LHCN-M2 (cell line): ENCODE results near the gene TOB2. TPM values are rescaled to one million over a fixed set of nuclear protein-coding genes. Genes with fewer than 3 reads are reported as not detected.
A peak's percentile ranks its signal among the peaks of the same experiment; 100 is the strongest.
"Not testable (repeated sequence)": the region's sequence is repeated elsewhere in the genome, so short reads cannot be mapped to it uniquely, and the experiment has no call there.

Source experiments
- DNase-seq: peaks from one replicate; pipeline ENCODE4 v3.0.0-alpha.2; 2012; ENCODE audit warnings: low read depth
- total RNA-seq: library from RNA; depleted of rRNA; stranded (reverse); fragments of >200 nt; gene quantifications from 2 replicates; pipeline ENCODE4 v1.2.3, GENCODE V29; 2014

The TOB2 gene
- total RNA-seq, 1 experiment from 2014 or later = 22.9 TPM

- peak; percentile 97 for DNase-seq
These were observed 22.0 kb upstream of the TOB2 start, which contains the start of the genes ACO2 and PHF5A for GRCh38 chr22:41468381-41469217. Gene ACO2 (plus strand): TSS chr22:41469117. CDS start chr22:41469147, 30 bp downstream. Gene PHF5A (minus strand): TSS chr22:41468692. CDS start chr22:41468653, 39 bp downstream.

DNA sequence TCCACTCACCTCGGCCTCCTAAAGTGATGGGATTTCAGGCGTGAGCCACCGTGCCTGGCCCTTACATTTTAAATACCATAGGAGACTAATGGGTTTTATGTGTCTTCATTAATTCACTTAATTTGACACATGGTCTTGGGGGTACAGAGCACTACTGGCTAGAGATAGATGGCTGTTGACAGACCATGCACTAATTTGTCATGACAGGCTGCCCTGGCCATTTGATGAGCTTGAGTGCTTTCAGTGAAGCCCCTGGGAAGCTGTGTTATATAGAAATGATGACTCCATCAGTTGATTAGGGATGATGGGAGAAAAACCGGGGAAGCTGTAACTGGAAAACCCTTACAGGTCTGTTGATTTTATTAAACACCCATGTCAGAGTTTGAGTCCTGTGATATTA, 15.3 kb upstream of the TOB2 start:
- DNase-seq = no peak

GRCh38 chr22:41460071-41460470, 13.5 kb upstream of the TOB2 start:
- not testable (repeated sequence) for DNase-seq

GRCh38 chr22:41459431-41459830, 12.8 kb upstream of the TOB2 start:
- no peak for DNase-seq

GRCh38 chr22:41458161-41458728, 11.6 kb upstream of the TOB2 start:
- no peak for DNase-seq

DNA sequence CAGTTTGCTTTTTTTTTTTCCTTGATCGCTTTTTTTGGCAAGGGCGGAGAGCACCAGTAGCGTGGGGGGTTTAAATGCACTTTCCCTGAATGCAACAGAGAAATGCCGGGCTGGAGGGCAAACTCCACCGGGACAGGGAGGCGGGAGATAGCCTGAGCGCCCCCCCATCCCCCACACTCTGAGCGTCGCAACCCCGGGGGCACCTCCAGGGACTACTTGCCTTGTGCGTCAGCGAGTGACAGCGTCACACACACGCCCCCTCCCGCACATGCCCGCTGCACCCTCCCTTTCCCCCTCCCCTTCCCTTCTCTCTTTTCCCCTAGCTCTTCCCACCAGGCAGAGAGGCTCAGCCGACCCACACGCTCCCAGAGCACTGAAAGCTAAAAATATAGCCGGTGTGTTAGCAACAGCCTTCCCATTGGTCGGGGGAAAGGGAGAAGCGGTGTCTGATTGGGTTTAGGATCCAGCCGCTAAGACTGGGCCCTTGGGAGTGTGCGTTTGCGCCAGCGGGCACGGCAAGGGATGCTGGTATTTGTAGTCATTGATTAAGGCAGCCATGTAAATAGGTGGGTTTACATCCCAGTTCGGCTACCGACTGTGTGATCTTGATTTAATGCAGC, 1.7 kb upstream of the TOB2 start:
- peak; percentile 99 for DNase-seq

DNA sequence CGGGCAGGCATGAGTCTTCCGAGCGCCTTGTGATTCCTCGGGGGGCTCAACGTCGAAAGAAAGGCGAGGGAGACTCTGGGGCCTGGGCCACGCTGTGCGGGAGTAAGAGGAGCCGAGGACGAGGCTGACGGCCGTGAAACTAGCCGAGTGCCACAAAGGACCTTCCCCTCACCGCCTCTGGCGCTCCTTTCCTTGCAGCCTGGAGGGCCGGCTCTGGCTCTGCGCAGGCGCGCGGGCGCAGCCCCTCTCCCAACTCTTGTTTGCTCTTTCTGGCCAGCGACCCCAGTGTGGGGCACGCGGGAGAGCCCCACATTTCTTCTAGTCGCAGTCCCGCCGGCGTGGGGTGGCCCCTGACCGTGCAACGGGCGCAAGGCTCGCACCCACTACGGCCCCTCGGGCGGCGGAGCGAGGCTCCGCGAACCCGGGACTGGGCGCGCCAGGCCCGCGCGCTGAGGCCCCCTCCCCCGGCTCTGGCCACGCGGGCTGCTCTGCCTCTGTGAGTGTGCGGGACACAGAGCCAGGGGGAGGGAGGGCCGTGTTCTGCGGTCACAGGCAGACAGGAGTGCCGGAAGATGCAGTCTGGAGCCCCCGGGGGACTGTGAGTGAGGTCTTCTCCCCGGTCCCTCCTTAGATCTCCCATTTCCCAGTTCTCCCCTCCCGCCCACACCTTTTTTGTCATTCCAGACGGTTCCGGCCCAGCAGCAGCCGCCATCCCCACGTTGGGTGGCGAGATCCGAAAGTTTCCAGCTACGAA, 1.0 kb upstream of the TOB2 start:
- DNase-seq = peak; percentile 49

DNA sequence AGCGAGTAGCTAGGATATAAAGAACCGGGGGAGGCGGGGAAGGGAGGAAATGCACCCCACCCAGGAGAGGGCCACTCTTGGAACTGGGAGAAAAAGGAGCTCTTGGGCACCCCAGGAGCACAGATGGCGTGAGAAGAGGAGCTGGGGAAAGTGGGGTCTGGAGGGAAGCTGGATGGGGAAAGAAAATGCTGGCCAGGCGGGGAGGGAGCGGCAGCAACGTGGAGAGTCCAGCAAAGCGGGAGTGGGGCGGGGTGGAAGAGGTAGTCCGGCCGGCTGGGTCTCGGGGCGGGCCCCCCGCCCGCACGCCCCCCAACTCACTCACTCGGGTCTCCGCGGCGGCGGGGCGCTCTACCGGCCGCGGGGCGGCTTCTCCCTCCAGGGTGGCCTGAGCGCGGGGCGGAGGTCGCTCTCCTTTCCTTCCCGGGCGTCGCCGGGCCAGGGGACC, 522 bp downstream of the TOB2 start:
- peak; percentile 12 for DNase-seq

- peak; percentile 11 for DNase-seq
These were observed 1.2 kb downstream of the TOB2 start for GRCh38 chr22:41445129-41446056.

GRCh38 chr22:41444360-41445128, 2.1 kb downstream of the TOB2 start:
- peak; percentile 95 for DNase-seq

DNA sequence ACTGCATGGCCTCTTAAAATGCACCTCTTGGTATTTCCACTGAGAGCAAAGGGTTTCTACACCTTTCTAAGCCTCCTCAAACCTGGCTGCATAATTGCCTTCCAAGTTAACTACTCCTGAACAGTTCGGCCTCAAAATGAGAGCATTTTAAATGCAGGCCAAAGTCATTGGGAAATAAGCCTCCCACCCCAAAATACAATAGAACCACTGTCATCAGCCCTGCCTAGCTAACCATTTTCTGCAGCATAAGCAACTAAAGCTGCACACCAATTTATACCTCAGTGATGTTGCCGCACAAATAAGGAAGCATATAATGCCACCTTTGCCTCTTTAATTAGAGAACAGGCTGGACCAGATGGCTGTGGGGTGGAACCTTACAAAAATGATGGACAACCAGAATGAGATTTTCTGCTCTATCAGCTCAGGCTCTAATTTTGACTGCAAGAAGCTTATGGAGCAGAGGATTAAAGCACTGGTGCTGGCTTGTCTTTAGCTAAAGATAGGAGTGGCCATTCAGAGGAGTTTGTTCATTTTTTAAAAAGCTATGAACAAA, 4.3 kb downstream of the TOB2 start:
- DNase-seq = no peak

DNA sequence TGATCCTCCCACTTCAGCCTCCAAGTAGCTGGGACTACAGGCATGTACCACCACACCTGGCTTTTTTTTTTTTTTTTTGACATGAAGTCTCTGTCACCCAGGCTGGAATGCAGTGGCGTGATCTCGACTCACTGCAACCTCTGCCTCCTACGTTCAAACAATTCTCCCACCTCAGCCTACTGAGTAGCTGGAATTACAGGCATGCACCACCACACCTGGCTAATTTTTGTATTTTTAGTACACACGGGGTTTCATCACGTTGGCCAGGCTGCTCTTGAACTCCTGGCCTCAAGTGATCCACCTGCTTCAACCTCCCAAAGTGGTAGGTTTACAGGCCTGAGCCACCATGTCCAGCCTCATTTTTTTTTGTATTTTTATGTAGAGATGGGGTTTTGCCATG, 6.1 kb downstream of the TOB2 start:
- not testable (repeated sequence) for DNase-seq

- DNase-seq = no peak
These were observed 9.4 kb downstream of the TOB2 start for GRCh38 chr22:41437198-41437597.

GRCh38 chr22:41436322-41437113, 10.1 kb downstream of the TOB2 start:
- DNase-seq = no peak

DNA sequence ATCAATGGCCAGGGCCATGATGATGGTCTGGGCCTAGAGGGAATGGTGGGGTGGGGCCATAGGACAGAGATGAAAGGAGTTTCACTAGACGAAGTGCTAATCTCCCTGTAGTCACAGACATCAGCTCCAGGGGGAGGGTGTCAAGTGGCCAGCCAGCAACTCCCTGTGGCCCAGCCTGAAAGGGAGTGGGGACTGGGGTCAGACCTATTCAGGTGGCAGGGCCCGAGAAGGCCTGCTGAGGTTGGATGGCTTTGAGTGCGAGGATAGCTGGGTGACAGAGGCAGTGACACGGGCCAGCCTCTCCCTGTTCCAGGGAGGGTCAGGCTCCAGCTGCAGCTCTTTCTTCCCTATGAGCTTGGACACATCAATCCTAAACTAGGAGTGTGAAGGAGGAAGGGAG, 11.0 kb downstream of the TOB2 start:
- no peak for DNase-seq

DNA sequence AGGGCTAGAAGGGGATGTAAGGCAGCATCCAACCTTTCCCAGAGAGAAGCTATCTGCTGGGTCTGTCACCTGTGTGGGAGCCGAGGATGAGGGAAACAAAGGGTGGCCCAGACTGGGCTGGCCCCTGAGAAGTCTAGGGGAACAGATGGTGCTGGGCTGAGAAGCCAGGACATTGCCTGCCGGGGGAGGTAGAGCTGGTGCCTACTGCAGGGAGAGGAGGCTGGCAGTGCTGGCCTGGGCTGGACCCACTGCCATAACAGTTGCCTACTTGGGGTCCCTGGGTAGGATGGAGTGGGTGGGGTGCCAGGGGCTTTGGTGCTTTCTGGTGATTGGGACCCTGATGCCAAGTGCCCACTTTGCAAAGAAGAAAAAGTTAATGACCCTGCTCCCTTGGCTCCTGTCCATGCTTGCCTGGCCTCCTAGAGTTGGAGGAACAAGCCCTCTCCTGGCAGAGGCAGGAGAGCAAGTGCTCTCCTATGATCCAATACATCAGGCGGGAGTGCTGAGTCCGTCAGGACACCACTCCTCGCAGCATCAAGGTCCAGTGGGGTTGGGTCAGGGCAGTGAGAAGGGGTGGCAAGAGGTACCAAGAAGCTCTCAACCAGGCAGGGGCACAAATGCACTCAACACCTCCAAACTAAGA, 12.1 kb downstream of the TOB2 start:
- DNase-seq = not testable (repeated sequence)

DNA sequence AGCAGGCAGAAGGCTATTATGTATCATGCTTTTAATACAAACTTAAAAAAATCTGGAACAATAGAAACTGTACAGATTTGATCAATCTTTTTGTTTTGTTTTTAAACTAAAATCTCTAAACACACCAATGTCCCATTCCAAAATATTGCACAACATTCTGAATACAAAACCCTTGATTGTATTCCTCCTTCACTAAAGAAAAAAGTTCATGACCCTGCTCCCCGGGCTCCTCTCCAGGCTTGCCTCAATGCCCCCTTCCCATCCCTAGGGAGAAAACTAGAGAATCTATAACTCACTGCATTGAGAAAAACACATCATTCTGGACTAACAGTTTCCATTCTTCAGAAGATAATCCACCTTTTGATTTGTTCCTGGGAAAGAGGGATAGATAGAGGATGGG, 13.1 kb downstream of the TOB2 start:
- not testable (repeated sequence) for DNase-seq

GRCh38 chr22:41431656-41432055, 14.9 kb downstream of the TOB2 start:
- no peak for DNase-seq
